ENCODE results near the gene TMEM184A. TPM values are rescaled to one million over a fixed set of nuclear protein-coding genes. Genes with fewer than 3 reads are reported as not detected.
A peak's percentile ranks its signal among the peaks of the same experiment; 100 is the strongest.

TMEM184A gene
- 1 to 10 TPM in 1 of 8 experiments, under 1 TPM in 7; 0.16 to 1.2 (median 0.47) TPM for total RNA-seq

- Histone ChIP-seq H3K4me1 (replicated peaks in 1 of 2) (peaks cover 26 to 31% of the 10 kb centered on the region in 2 donors), H3K4me3 (no peak within 1 kb of the TSS), H3K27ac (peak within 1 kb of the TSS; percentile 21 to 41)
- ATAC-seq (replicated peaks in 6 of 8), result peak; percentile 5 to 45 (median 9)
- 68 to 100% methylated on average over 1 to 6 of the region's 23 CpGs; no CpG with 5 or more reads in 8 of the 10 experiments for WGBS, 10 experiments
- in situ Hi-C loops (cut with MboI; ENCODE audit: low pct_unique_long_range_greater_than_20kb in 2 of 9, low sequenced_read_pairs in 9 of 9, unreplicated experiment in 9 of 9), result loop anchor here in 1 of 9 experiments (25.0 kb wide), 1 partner anchor 656 kb away; no protein-coding TSS in a partner anchor
Observed at GRCh38 chr7:1555813-1556543, at the start of gene TMEM184A. Gene TMEM184A, minus strand, starts transcription at chr7:1556205. Its CDS starts 721 bp downstream, at chr7:1555484.

GRCh38 chr7:1604383-1604782, 48.4 kb upstream of the TMEM184A start:
- WGBS, 10 experiments, result 0 to 100% (median 60%) methylated on average over 1 of the region's 2 CpGs; no CpG with 5 or more reads in 1 of the 10 experiments
- Histone ChIP-seq H3K4me3 (no peak overlapping the region), H3K4me1 (replicated peaks in 1 of 2) (peaks cover 11 to 29% of the 10 kb centered on the region in 2 donors), H3K27ac (no peak overlapping the region)
- in situ Hi-C loops (cut with MboI; ENCODE audit: low pct_unique_long_range_greater_than_20kb in 2 of 9, low sequenced_read_pairs in 9 of 9, unreplicated experiment in 9 of 9), result no loop called here
- no peak for ATAC-seq (replicated peaks in 6 of 8)

- in situ Hi-C loops (cut with MboI; ENCODE audit: low pct_unique_long_range_greater_than_20kb in 2 of 9, low sequenced_read_pairs in 9 of 9, unreplicated experiment in 9 of 9), result no loop called here
- no peak overlapping the region for H3K4me3 ChIP-seq
- H3K4me1 ChIP-seq (replicated peaks in 1 of 2), result peaks cover 7 to 23% of the 10 kb centered on the region in 2 donors
- WGBS, 10 experiments, result 31 to 100% (median 86%) methylated on average over 1 to 18 of the region's 41 CpGs; no CpG with 5 or more reads in 5 of the 10 experiments
- H3K27ac ChIP-seq, result no peak overlapping the region
- no peak for ATAC-seq (replicated peaks in 6 of 8)
Observed at GRCh38 chr7:1603346-1604225, 47.6 kb upstream of the TMEM184A start.

- peaks cover 7 to 16% of the 10 kb centered on the region in 2 donors for H3K4me1 ChIP-seq (replicated peaks in 1 of 2)
- no peak overlapping the region for H3K4me3 ChIP-seq
- in situ Hi-C loops (cut with MboI; ENCODE audit: low pct_unique_long_range_greater_than_20kb in 2 of 9, low sequenced_read_pairs in 9 of 9, unreplicated experiment in 9 of 9), result no loop called here
- WGBS, 10 experiments, result 27 to 100% (median 100%) methylated on average over 1 to 2 of the region's 15 CpGs; no CpG with 5 or more reads in 5 of the 10 experiments
- ATAC-seq (replicated peaks in 6 of 8), result no peak
- H3K27ac ChIP-seq, result no peak overlapping the region
Observed at GRCh38 chr7:1602386-1602785, 46.4 kb upstream of the TMEM184A start.

DNA sequence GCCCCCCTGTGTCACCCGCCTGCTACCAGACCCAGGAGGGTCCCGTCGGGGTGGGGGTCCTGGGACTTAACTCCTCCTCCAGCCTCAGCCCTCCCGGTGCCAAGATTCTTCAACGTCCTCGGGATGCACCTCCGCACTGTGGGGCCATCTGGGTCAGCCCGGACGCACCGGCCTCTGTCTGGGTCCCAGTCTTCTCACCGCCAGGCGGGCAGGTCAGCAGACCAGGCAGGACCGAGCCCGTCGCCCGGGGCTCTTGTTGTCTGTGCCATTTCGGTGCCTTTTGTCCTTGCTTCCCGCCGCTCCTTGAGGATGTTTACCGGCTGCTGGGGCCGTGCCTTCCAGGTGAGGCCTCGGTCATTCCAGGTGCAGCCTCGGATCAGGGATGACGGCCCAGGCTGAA, 46.0 kb upstream of the TMEM184A start:
- Histone ChIP-seq H3K27ac (no peak overlapping the region), H3K4me1 (replicated peaks in 1 of 2) (peaks cover 4 to 16% of the 10 kb centered on the region in 2 donors), H3K4me3 (no peak overlapping the region)
- in situ Hi-C loops (cut with MboI; ENCODE audit: low pct_unique_long_range_greater_than_20kb in 2 of 9, low sequenced_read_pairs in 9 of 9, unreplicated experiment in 9 of 9), result no loop called here
- no peak for ATAC-seq (replicated peaks in 6 of 8)
- WGBS, 10 experiments, result 57 to 90% (median 73%) methylated on average over 3 to 16 of the region's 24 CpGs; no CpG with 5 or more reads in 6 of the 10 experiments

GRCh38 chr7:1599640-1600395, 43.8 kb upstream of the TMEM184A start:
- Histone ChIP-seq H3K4me1 (replicated peaks in 1 of 2) (peaks cover 5 to 17% of the 10 kb centered on the region in 2 donors), H3K27ac (no peak overlapping the region), H3K4me3 (no peak overlapping the region)
- in situ Hi-C loops (cut with MboI; ENCODE audit: low pct_unique_long_range_greater_than_20kb in 2 of 9, low sequenced_read_pairs in 9 of 9, unreplicated experiment in 9 of 9), result loop anchor here in 1 of 9 experiments (25.0 kb wide), 1 partner anchor 612 kb away; no protein-coding TSS in a partner anchor
- no peak for ATAC-seq (replicated peaks in 6 of 8)
- WGBS, 10 experiments, result 68 to 100% (median 80%) methylated on average over 1 to 13 of the region's 29 CpGs; no CpG with 5 or more reads in 3 of the 10 experiments

GRCh38 chr7:1598961-1599639, 43.1 kb upstream of the TMEM184A start:
- ATAC-seq (replicated peaks in 6 of 8), result peak in 2 of 8 experiments; percentile 74 to 93
- Histone ChIP-seq H3K4me3 (no peak overlapping the region), H3K27ac (no peak overlapping the region), H3K4me1 (replicated peaks in 1 of 2) (peaks cover 4 to 16% of the 10 kb centered on the region in 2 donors)
- in situ Hi-C loops (cut with MboI; ENCODE audit: low pct_unique_long_range_greater_than_20kb in 2 of 9, low sequenced_read_pairs in 9 of 9, unreplicated experiment in 9 of 9), result loop anchor here in 1 of 9 experiments (25.0 kb wide), 1 partner anchor 613 kb away; no protein-coding TSS in a partner anchor
- 80 to 100% methylated on average over 1 of the region's 12 CpGs; no CpG with 5 or more reads in 8 of the 10 experiments for WGBS, 10 experiments

GRCh38 chr7:1598286-1598685, 42.3 kb upstream of the TMEM184A start:
- no peak overlapping the region for H3K27ac ChIP-seq
- WGBS, 10 experiments, result 0 to 100% (median 64%) methylated on average over 1 to 5 of the region's 7 CpGs; no CpG with 5 or more reads in 4 of the 10 experiments
- in situ Hi-C loops (cut with MboI; ENCODE audit: low pct_unique_long_range_greater_than_20kb in 2 of 9, low sequenced_read_pairs in 9 of 9, unreplicated experiment in 9 of 9), result loop anchor here in 1 of 9 experiments (25.0 kb wide), 1 partner anchor 614 kb away; no protein-coding TSS in a partner anchor
- no peak overlapping the region for H3K4me3 ChIP-seq
- ATAC-seq (replicated peaks in 6 of 8), result no peak
- H3K4me1 ChIP-seq (replicated peaks in 1 of 2), result peaks cover 4 to 16% of the 10 kb centered on the region in 2 donors

GRCh38 chr7:1597791-1598190, 41.8 kb upstream of the TMEM184A start:
- ATAC-seq (replicated peaks in 6 of 8), result no peak
- H3K4me3 ChIP-seq, result no peak overlapping the region
- H3K27ac ChIP-seq, result no peak overlapping the region
- 40 to 100% (median 87%) methylated on average over 1 to 3 of the region's 11 CpGs; no CpG with 5 or more reads in 4 of the 10 experiments for WGBS, 10 experiments
- peaks cover 4 to 16% of the 10 kb centered on the region in 2 donors for H3K4me1 ChIP-seq (replicated peaks in 1 of 2)
- in situ Hi-C loops (cut with MboI; ENCODE audit: low pct_unique_long_range_greater_than_20kb in 2 of 9, low sequenced_read_pairs in 9 of 9, unreplicated experiment in 9 of 9), result loop anchor here in 1 of 9 experiments (25.0 kb wide), 1 partner anchor 615 kb away; no protein-coding TSS in a partner anchor

GRCh38 chr7:1597066-1597760, 41.2 kb upstream of the TMEM184A start:
- in situ Hi-C loops (cut with MboI; ENCODE audit: low pct_unique_long_range_greater_than_20kb in 2 of 9, low sequenced_read_pairs in 9 of 9, unreplicated experiment in 9 of 9), result loop anchor here in 1 of 9 experiments (25.0 kb wide), 1 partner anchor 615 kb away; no protein-coding TSS in a partner anchor

More at GRCh38 chr7:1597066-1597760, 41.2 kb upstream of the TMEM184A start:
- H3K4me3 ChIP-seq, result no peak overlapping the region
- peak in 1 of 8 experiments; percentile 18 for ATAC-seq (replicated peaks in 6 of 8)
- peaks cover 4 to 16% of the 10 kb centered on the region in 2 donors for H3K4me1 ChIP-seq (replicated peaks in 1 of 2)
- WGBS, 10 experiments, result 64 to 98% (median 69%) methylated on average over 2 to 11 of the region's 16 CpGs; no CpG with 5 or more reads in 5 of the 10 experiments
- peak overlapping the region in 1 of 2 donors; percentile 26 for H3K27ac ChIP-seq
